WI38 (cell line): ENCODE data around the gene EPB41L4A.

Source experiments
- H3K4me3 ChIP-seq: 2 replicates; pipeline ENCODE4 v1.5.1; 2011; ENCODE audit warnings: low read depth, mild to moderate bottlenecking, control low read depth, low read length
- CTCF ChIP-seq: IDR thresholded peaks from 2 replicates; pipeline ENCODE4 v1.5.1; 2012; ENCODE audit warnings: low read depth, mild to moderate bottlenecking, control low read depth, low read length

EPB41L4A gene

GRCh38 chr5:112119508-112119907, 299.6 kb downstream of the EPB41L4A start:
- H3K4me3 ChIP-seq, result no peak overlapping the region
- no peak for TF ChIP-seq CTCF

- TF ChIP-seq CTCF, result no peak
- no peak overlapping the region for H3K4me3 ChIP-seq
These were observed 301.5 kb downstream of the EPB41L4A start for GRCh38 chr5:112117551-112117950.

GRCh38 chr5:112116371-112116770, 302.7 kb downstream of the EPB41L4A start:
- no peak for TF ChIP-seq CTCF
- no peak overlapping the region for H3K4me3 ChIP-seq

GRCh38 chr5:112113565-112113964, 305.5 kb downstream of the EPB41L4A start:
- no peak overlapping the region for H3K4me3 ChIP-seq
- TF ChIP-seq CTCF, result no peak
